ENCODE data around the gene PPM1H.

Gene PPM1H

DNA sequence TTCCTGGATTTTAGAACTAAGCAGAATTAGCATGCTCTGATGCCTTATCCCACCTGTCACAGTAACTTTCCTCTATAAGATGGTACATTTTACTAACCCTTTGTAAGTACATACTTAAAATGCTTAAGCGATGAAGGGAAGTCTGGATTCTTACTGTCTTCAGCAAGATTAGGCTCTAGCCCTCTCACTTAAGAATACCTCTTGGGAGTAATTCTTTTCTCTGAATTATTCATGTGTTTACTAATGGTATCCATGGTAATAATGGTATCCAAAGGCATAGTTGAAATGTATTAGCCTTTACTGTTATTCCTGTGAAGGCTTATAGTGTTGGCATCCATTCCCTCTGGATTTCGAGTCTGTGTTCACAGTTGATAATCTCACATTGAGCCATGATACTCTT lies 291.5 kb downstream of the PPM1H start:
- no peak for DNase-seq (ENCODE audit: extremely low read depth, low read depth)

DNA sequence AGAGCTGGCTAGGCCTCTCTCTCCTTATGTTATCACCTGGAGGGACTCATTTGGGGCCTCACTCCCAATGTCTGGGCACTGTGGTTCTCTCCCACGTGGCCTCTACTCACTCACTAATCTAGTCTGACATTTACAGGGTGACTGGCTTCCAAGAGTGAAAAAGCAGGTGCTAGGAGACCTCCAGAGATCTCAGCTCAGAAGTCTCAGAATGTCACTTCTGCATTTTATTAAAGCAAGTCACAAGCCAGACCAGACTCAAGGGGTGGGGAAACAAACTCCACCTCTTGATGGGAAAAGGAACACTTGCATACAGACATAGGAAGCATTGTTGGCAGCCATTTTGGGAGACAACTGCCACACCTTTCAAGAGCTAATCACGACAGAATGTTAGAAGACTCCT lies 292.5 kb downstream of the PPM1H start:
- TF ChIP-seq, protein P1, sequence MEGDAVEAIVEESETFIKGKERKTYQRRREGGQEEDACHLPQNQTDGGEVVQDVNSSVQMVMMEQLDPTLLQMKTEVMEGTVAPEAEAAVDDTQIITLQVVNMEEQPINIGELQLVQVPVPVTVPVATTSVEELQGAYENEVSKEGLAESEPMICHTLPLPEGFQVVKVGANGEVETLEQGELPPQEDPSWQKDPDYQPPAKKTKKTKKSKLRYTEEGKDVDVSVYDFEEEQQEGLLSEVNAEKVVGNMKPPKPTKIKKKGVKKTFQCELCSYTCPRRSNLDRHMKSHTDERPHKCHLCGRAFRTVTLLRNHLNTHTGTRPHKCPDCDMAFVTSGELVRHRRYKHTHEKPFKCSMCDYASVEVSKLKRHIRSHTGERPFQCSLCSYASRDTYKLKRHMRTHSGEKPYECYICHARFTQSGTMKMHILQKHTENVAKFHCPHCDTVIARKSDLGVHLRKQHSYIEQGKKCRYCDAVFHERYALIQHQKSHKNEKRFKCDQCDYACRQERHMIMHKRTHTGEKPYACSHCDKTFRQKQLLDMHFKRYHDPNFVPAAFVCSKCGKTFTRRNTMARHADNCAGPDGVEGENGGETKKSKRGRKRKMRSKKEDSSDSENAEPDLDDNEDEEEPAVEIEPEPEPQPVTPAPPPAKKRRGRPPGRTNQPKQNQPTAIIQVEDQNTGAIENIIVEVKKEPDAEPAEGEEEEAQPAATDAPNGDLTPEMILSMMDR (IDR thresholded peaks at IDR 0.05; ENCODE audit: low read depth, low read length): no peak
- no peak for DNase-seq (ENCODE audit: extremely low read depth, low read depth)

More for the DNA sequence above, 291.5 kb downstream of the PPM1H start:
- TF ChIP-seq, protein P1 (IDR thresholded peaks at IDR 0.05; ENCODE audit: low read depth, low read length): no peak

DNA sequence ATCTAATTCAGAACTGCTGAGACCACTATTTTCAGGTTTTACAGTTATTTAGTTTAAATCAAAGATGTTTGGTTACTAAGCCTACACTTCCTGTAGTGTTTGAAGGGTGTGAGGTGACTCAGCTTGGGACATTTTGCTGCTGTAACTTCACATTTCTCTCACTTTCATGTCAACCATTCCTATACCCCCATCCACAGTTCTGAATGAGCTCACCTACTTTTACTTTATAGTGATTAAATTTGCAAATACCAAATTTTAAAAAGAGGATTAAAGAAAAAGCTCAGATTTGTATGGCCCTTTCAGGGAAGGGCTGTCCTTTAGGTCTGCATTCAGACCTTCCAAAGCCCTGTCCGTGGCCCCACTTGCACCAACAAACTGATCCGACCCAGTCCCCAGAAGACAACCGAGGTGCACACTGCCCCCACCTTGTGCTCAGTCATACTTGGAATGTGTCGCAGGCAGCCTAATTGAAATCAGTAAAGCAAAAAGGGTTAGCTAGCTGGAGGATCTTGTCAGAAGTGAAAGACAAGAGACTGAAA lies 294.0 kb downstream of the PPM1H start:
- TF ChIP-seq, protein P1 (IDR thresholded peaks at IDR 0.05; ENCODE audit: low read depth, low read length): no peak
- DNase-seq (ENCODE audit: extremely low read depth, low read depth): no peak

DNA sequence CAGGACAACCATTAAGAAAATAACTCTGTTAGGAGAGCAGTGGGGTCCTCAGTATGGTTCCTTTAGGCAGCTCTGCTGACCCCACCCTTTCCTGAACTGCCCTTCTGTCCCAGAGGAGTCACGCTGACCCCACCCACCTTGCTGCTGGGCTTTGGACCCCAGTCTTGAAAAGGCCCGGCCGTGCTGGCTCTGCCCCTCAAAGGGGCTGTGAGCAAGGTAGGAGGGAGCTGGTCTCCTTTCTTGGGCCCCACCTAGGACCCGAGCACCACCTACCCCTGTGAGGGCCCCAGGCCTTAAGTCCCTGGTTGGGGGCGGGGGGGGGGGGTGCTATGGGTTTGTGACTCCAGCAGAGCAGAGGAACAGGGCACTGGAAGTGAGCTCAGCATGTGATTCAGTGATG lies 297.3 kb downstream of the PPM1H start:
- TF ChIP-seq, protein P1 (IDR thresholded peaks at IDR 0.05; ENCODE audit: low read depth, low read length): no peak
- DNase-seq (ENCODE audit: extremely low read depth, low read depth): no peak

DNA sequence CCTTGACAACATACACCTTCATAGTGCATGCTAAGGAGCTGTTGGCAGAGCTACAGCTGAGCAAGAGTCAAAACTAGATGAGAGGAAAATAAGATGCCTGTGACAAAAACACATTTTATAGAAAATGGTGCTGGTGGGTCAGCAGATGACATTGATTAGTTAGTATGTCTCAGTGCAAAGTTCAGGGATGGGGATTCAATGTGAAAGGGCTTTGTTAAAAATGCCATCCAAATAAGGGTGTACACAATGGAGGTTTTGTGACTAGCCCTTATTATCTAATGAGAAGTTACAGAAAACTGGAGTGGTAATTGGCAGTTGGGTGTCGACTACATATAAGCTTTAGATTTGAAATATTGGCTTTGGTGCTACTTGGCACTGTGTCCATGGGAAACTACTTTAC lies 299.3 kb downstream of the PPM1H start:
- TF ChIP-seq, protein P1 (IDR thresholded peaks at IDR 0.05; ENCODE audit: low read depth, low read length): no peak
- no peak for DNase-seq (ENCODE audit: extremely low read depth, low read depth)

DNA sequence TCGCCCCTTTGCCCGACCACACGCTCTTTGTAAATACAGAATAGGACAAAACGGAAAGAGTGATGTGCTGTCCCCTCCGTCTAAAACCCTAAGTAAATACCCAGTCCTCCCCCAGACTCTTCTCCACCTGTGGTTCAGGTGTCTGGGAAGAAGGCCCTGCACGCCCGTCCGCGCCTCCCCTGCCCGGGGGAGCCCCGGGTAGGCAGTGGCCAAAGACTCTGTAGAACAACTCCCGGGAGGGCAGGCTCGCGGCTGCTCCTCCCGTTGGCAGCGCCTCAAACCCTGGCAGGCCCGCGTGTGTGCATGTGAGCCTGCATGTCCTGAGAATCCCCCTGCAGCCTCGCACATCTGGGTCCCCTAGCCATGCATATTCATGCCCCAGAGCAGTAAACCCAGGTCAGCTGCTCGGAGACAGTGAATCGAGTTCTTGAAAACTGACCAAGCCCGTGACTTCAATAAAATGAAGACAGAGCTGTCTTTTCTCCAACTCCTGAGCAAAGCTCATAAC lies 302.5 kb downstream of the PPM1H start:
- DNase-seq (ENCODE audit: extremely low read depth, low read depth): peak; percentile 30

More for the DNA sequence above, 302.5 kb downstream of the PPM1H start:
- TF ChIP-seq, protein P1 (IDR thresholded peaks at IDR 0.05; ENCODE audit: low read depth, low read length): no peak

Measured in AG09319 (cell line).